ENCODE data around the gene CHST15.

The CHST15 gene

DNA sequence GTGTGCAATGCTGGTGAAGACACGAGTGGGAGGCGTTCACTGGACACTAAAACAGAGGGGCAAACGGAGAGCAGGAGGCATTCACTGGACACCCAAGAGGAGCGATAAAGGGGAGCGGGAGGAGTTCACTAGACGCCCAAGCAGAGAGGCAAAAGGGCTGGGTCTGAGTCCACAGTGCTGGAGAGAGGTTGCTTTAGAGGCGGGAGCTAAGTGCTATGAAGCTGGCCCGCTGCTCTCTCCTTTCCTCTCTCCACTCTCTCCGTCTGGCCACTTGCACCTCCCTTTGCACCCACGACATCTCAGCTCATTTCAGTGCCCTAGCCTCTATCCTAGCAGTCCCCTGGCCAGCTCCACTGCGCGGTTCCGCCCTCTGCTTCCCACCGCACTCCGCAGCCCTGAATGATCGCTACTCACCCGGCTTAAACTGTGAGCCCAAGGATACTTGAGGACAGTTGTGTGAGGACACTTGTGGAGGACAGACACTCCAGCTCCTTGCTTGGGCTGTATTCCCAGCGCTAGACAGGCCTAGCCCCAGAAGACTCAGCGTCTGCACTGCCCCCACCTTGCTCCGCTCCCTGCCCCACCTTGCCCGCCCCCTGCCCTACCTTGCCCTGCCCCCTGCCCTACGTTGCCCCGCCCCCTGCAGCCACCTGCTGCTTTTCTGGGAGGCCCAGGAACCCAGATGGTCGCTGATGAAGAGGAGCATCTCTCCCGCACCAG lies 123.0 kb downstream of the CHST15 start:
- Mint-ChIP-seq H3K27ac (no peak overlapping the region), H3K4me1 (no peaks in the 10 kb centered on the region), H3K9me3 (peaks cover 0 to 11% of the 10 kb centered on the region in 2 donors), H3K27me3 (peaks cover 81% of the 10 kb centered on the region), H3K4me3 (no peak overlapping the region)
- ATAC-seq = no peak
- no peak for DNase-seq

- DNase-seq = peak; percentile 47 to 58
- peaks cover 79% of the 10 kb centered on the region for H3K27me3 Mint-ChIP-seq
- H3K9me3 Mint-ChIP-seq = peaks cover 0 to 11% of the 10 kb centered on the region in 2 donors
- H3K27ac Mint-ChIP-seq = no peak overlapping the region
- H3K4me3 Mint-ChIP-seq = no peak overlapping the region
- ATAC-seq = peak; percentile 60
- H3K4me1 Mint-ChIP-seq = no peaks in the 10 kb centered on the region
These were observed 125.7 kb downstream of the CHST15 start for GRCh38 chr10:123967626-123968243.

DNA sequence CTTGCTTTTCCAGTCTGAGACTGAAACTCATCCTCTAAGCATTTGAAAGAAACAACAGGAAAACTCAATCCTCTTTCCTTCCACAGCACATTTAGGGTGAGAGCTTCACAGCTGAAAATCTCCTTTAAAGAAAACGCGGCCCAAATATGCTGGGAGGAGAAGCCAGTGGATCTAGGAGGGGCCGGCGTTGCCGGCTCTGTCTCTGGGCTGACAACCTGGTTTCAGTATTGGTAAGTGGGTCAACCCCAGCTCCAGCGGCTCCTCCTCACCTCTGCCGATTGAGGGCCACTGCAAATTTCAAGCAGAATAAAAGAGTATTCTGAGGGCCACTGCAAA lies 126.5 kb downstream of the CHST15 start:
- H3K4me1 Mint-ChIP-seq = no peaks in the 10 kb centered on the region
- ATAC-seq (no peak), DNase-seq (no peak)
- no peak overlapping the region for H3K27ac Mint-ChIP-seq
- no peak overlapping the region for H3K4me3 Mint-ChIP-seq
- H3K9me3 Mint-ChIP-seq = peaks cover 0 to 11% of the 10 kb centered on the region in 2 donors
- H3K27me3 Mint-ChIP-seq = peaks cover 78% of the 10 kb centered on the region

- Mint-ChIP-seq H3K27me3 (peaks cover 72% of the 10 kb centered on the region), H3K4me1 (no peaks in the 10 kb centered on the region), H3K27ac (no peak overlapping the region), H3K4me3 (no peak overlapping the region), H3K9me3 (peaks cover 0 to 5% of the 10 kb centered on the region in 2 donors)
- ATAC-seq (no peak), DNase-seq (no peak)
These were observed 127.2 kb downstream of the CHST15 start for GRCh38 chr10:123965973-123966895.

- H3K4me1 Mint-ChIP-seq = no peaks in the 10 kb centered on the region
- no peak for DNase-seq
- no peak for ATAC-seq
- no peak overlapping the region for H3K27ac Mint-ChIP-seq
- no peak overlapping the region for H3K4me3 Mint-ChIP-seq
- H3K9me3 Mint-ChIP-seq = no peaks in the 10 kb centered on the region
- H3K27me3 Mint-ChIP-seq = peaks cover 59% of the 10 kb centered on the region
These were observed 128.4 kb downstream of the CHST15 start for GRCh38 chr10:123964953-123965352.

GRCh38 chr10:123962756-123963530 lies 130.5 kb downstream of the CHST15 start:
- Mint-ChIP-seq H3K4me3 (no peak overlapping the region), H3K9me3 (no peaks in the 10 kb centered on the region), H3K4me1 (no peaks in the 10 kb centered on the region), H3K27me3 (peaks cover 41% of the 10 kb centered on the region), H3K27ac (no peak overlapping the region)
- DNase-seq = no peak
- no peak for ATAC-seq

- H3K4me1 Mint-ChIP-seq = no peaks in the 10 kb centered on the region
- no peaks in the 10 kb centered on the region for H3K9me3 Mint-ChIP-seq
- H3K27ac Mint-ChIP-seq = no peak overlapping the region
- DNase-seq = no peak
- ATAC-seq = no peak
- no peak overlapping the region for H3K4me3 Mint-ChIP-seq
- H3K27me3 Mint-ChIP-seq = peaks cover 11% of the 10 kb centered on the region
These were observed 135.2 kb downstream of the CHST15 start for GRCh38 chr10:123958241-123958640.

Data from stimulated activated naive CD8-positive, alpha-beta T cell treated with anti-CD3 and anti-CD28 coated beads, Interleukin-15, amount 100 ng/mL, for 72 hours (primary cell).